WTC11 (cell line): ENCODE data around the gene SELENOW. TPM values are rescaled to one million over a fixed set of nuclear protein-coding genes. Genes with fewer than 3 reads are reported as not detected.
"Not testable (repeated sequence)": the region's sequence is repeated elsewhere in the genome, so short reads cannot be mapped to it uniquely, and the experiment has no call there.

Experiments
- ATAC-seq: fragments of 200-7000 bp; cut with Tn5 transposase; 2 replicates; pipeline ENCODE4 v1.10.0; 2021; ENCODE audit warnings: mild to moderate bottlenecking, moderate library complexity
- CTCF ChIA-PET: fragments of 300-600 bp; sonication (Branson Sonifier 250); formaldehyde crosslinking; loops from one replicate; lab custom pipeline; 2021; ENCODE audit warnings: antibody characterized with exemption; lab: Charles Lee
- POLR2A ChIA-PET: fragments of 350-600 bp; sonication (Branson Sonifier 250); formaldehyde crosslinking; loops from one replicate; lab custom pipeline; 2021; ENCODE audit warnings: antibody characterized with exemption; lab: Charles Lee
- DNase-seq: peaks from one replicate; pipeline ENCODE4 v3.0.0; 2021; ENCODE audit warnings: low spot score
- H3K27ac Mint-ChIP-seq: 2 replicates; pipeline ENCODE4 v1.8.0; 2021; ENCODE audit warnings: mixed read lengths
- H3K27me3 Mint-ChIP-seq: 2 replicates; pipeline ENCODE4 v1.8.0; 2021; ENCODE audit warnings: low read depth, mild to moderate bottlenecking, moderate library complexity, mixed read lengths
- H3K36me3 Mint-ChIP-seq: 2 replicates; pipeline ENCODE4 v1.8.0; 2021; ENCODE audit warnings: mixed read lengths
- H3K4me1 Mint-ChIP-seq: 2 replicates; pipeline ENCODE4 v1.8.0; 2022; ENCODE audit warnings: mixed read lengths
- H3K4me3 Mint-ChIP-seq: 2 replicates; pipeline ENCODE4 v1.8.0; 2021; ENCODE audit warnings: mild to moderate bottlenecking, moderate library complexity, mixed read lengths
- H3K9me3 Mint-ChIP-seq: 2 replicates; pipeline ENCODE4 v1.8.0; 2021; ENCODE audit warnings: mixed read lengths
- EMX1 ChIP-seq: fragments of 250-450 bp; sonication (Bioruptor Pico); IDR thresholded peaks from 2 replicates; pipeline ENCODE4 v1.8.0; 2021; ENCODE audit warnings: mild to moderate bottlenecking
- ESRRA ChIP-seq: sonication (generic); formaldehyde crosslinking; IDR thresholded peaks from 2 replicates; pipeline ENCODE4 v1.8.1; 2022; ENCODE audit warnings: mild to moderate bottlenecking, missing genetic modification reagents, borderline replicate concordance
- FOXK1 ChIP-seq: sonication (generic); formaldehyde crosslinking; IDR thresholded peaks from 2 replicates; pipeline ENCODE4 v1.8.0; 2022; ENCODE audit warnings: mild to moderate bottlenecking, moderate library complexity, missing genetic modification reagents
- NR1H2 ChIP-seq: sonication (generic); formaldehyde crosslinking; IDR thresholded peaks from 2 replicates; pipeline ENCODE4 v1.9.0; 2021; ENCODE audit warnings: mild to moderate bottlenecking, moderate library complexity, missing genetic modification reagents
- NR3C1 ChIP-seq: sonication (generic); formaldehyde crosslinking; conservative IDR thresholded peaks from 2 replicates; pipeline ENCODE4 v1.8.1; 2023; ENCODE audit warnings: low read depth, mild to moderate bottlenecking, missing genetic modification reagents
- PRRX2 ChIP-seq: fragments of 250-450 bp; sonication (Bioruptor Pico); IDR thresholded peaks from 2 replicates; pipeline ENCODE4 v1.8.0; 2021; ENCODE audit warnings: mild to moderate bottlenecking
- SMAD3 ChIP-seq: sonication (generic); formaldehyde crosslinking; IDR thresholded peaks from 2 replicates; pipeline ENCODE4 v1.8.0; 2022; ENCODE audit warnings: missing genetic modification reagents, mild to moderate bottlenecking, borderline replicate concordance
- TCF7 ChIP-seq: sonication (generic); formaldehyde crosslinking; IDR thresholded peaks from 2 replicates; pipeline ENCODE4 v1.8.0; 2022; ENCODE audit warnings: mild to moderate bottlenecking, low read depth, missing genetic modification reagents, moderate library complexity
- ZMAT4 ChIP-seq: fragments of 250-450 bp; sonication (Bioruptor Pico); IDR thresholded peaks from 2 replicates; pipeline ENCODE4 v1.9.0; 2021; ENCODE audit warnings: mild to moderate bottlenecking
- ZNF121 ChIP-seq: sonication (generic); formaldehyde crosslinking; IDR thresholded peaks from 2 replicates; pipeline ENCODE4 v1.8.0; 2023; ENCODE audit warnings: missing genetic modification reagents
- ZNF317 ChIP-seq: sonication (generic); formaldehyde crosslinking; IDR thresholded peaks from 2 replicates; pipeline ENCODE4 v1.8.1; 2023; ENCODE audit warnings: low read depth, mild to moderate bottlenecking, moderate library complexity, missing genetic modification reagents, borderline replicate concordance
- ZSCAN18 ChIP-seq: fragments of 250-450 bp; sonication (Bioruptor Pico); IDR thresholded peaks from 2 replicates; pipeline ENCODE4 v2.1.2; 2022; ENCODE audit warnings: mild to moderate bottlenecking, moderate library complexity
- total RNA-seq: library from RNA; stranded (reverse); gene quantifications from 3 replicates; pipeline ENCODE4 v1.2.3, GENCODE V29; 2021
- TF ChIP-seq, protein P1 (sequence below): sonication (generic); formaldehyde crosslinking; IDR thresholded peaks from 2 replicates; pipeline ENCODE4 v1.8.0; 2022; ENCODE audit warnings: mild to moderate bottlenecking, missing genetic modification reagents
- TF ChIP-seq, protein P2 (sequence below): fragments of 200-600 bp; IDR thresholded peaks from 2 replicates; pipeline ENCODE4 v1.8.0; 2022; ENCODE audit warnings: antibody characterized with exemption
- TF ChIP-seq, protein P3 (sequence below): sonication (generic); formaldehyde crosslinking; IDR thresholded peaks from 2 replicates; pipeline ENCODE4 v1.8.1; 2023; ENCODE audit warnings: mild to moderate bottlenecking, missing genetic modification reagents
- TF ChIP-seq, protein P4 (sequence below): sonication (generic); formaldehyde crosslinking; IDR thresholded peaks from 2 replicates; pipeline ENCODE4 v1.8.0; 2023; ENCODE audit warnings: missing genetic modification reagents, mild to moderate bottlenecking, borderline replicate concordance

The SELENOW gene
- total RNA-seq, 1 experiment from 2014 or later = 391 TPM

- TF ChIP-seq TCF7 (CRISPR knock-in tag) = no peak
- TF ChIP-seq NR3C1 = no peak
- TF ChIP-seq EMX1 (CRISPR knock-in tag) = no peak
- TF ChIP-seq, all 79 proteins: peak for 0
These were observed 8.1 kb downstream of the SELENOW start (continued) for GRCh38 chr19:47786566-47786965.

DNA sequence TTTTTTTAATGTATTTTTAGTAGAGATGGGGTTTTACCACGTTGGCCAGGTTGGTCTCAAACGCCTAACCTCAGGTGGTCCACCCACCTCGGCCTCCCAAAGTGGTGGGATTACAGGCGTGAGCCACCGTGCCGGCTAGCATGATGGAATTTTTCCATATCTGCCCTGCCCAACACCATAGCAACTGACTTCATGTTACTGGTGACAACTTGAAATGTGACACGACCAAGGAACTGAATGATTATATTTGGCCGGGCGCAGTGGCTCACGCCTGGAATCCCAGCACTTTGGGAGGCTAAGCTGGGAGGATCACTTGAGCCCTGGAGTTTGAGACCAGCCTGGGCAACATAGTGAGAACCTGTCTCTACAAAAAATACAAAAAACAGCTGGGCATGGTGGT, 8.8 kb downstream of the SELENOW start:
- ChIA-PET POLR2A (interaction anchor here (0.6 to 1.9 kb wide), 3 partner anchors 8 to 28 kb away, joined by 3 to 8 read pairs (median 5); no protein-coding TSS in a partner anchor), CTCF (interaction anchor here (1.1 to 7.5 kb wide), 6 partner anchors 22 to 82 kb away, joined by 3 to 368 read pairs (median 7); partner anchors contain the start of gene EHD2)
- ATAC-seq = not testable (repeated sequence)

GRCh38 chr19:47789811-47790210, 11.3 kb downstream of the SELENOW start:
- not testable (repeated sequence) for H3K27ac Mint-ChIP-seq
- POLR2A ChIA-PET = interaction anchor here (1.0 to 1.2 kb wide), 2 partner anchors 24 to 60 kb away, joined by 3 to 4 read pairs; no protein-coding TSS in a partner anchor

More for the DNA sequence above, 8.8 kb downstream of the SELENOW start:
- Mint-ChIP-seq H3K4me1 (peaks cover 10% of the 10 kb centered on the region), H3K36me3 (peaks cover 32% of the 10 kb centered on the region)
- H3K9me3 Mint-ChIP-seq, H3K4me3 Mint-ChIP-seq, DNase-seq, H3K27me3 Mint-ChIP-seq, H3K27ac Mint-ChIP-seq: not testable (repeated sequence)

DNA sequence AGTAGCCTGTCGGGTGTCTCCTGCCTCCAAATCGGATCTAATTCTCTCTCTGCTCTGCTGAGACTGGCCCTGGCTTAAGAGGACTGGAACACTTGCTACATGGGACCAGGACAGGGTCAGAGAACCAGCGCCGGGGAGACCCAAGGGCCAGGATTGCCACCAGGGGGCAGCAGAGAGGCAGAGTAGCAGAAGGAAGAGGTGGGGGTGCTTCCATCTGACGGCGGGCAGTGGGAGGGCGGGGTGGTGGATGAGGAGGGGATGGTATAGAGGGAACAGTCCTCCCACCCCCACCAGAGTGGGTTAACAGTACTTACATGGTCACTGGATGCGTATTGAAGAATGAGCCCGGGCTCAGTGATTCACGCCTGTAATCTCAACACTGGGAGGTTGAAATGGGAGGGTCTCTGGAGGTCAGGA, 11.9 kb downstream of the SELENOW start:
- ATAC-seq (peak; percentile 91), DNase-seq (peak; percentile 100)
- ChIA-PET POLR2A (interaction anchor here (1.0 to 1.2 kb wide), 2 partner anchors 25 to 59 kb away, joined by 3 to 4 read pairs; no protein-coding TSS in a partner anchor), CTCF (interaction anchor here (0.6 to 7.5 kb wide), 27 partner anchors 10 to 361 kb away, joined by 3 to 368 read pairs (median 4); partner anchors contain the start of genes CRX, EHD2, KPTN and SELENOW)
- peaks cover 10% of the 10 kb centered on the region for H3K4me1 Mint-ChIP-seq
- H3K36me3 Mint-ChIP-seq = peaks cover 11% of the 10 kb centered on the region
- H3K27me3 Mint-ChIP-seq = no peaks in the 10 kb centered on the region
- H3K4me3 Mint-ChIP-seq = peak overlapping the region; percentile 25; the same call in 1 of the 2 replicates
- peak overlapping the region; percentile 57; the same call in 1 of the 2 replicates for H3K27ac Mint-ChIP-seq
- H3K9me3 Mint-ChIP-seq = peaks cover 9% of the 10 kb centered on the region
- TF ChIP-seq ZNF121 (CRISPR knock-in tag) (peak; percentile 76; the same call in 1 of the 2 replicates), ZMAT4 (CRISPR knock-in tag) (no peak), FOXK1 (no peak), ESRRA (CRISPR knock-in tag) (no peak), ZSCAN18 (CRISPR knock-in tag) (no peak), NR1H2 (CRISPR knock-in tag) (no peak), TCF7 (CRISPR knock-in tag) (no peak), SMAD3 (CRISPR knock-in tag) (no peak), PRRX2 (CRISPR knock-in tag) (no peak), ZNF317 (no peak)
- TF ChIP-seq, protein P1, sequence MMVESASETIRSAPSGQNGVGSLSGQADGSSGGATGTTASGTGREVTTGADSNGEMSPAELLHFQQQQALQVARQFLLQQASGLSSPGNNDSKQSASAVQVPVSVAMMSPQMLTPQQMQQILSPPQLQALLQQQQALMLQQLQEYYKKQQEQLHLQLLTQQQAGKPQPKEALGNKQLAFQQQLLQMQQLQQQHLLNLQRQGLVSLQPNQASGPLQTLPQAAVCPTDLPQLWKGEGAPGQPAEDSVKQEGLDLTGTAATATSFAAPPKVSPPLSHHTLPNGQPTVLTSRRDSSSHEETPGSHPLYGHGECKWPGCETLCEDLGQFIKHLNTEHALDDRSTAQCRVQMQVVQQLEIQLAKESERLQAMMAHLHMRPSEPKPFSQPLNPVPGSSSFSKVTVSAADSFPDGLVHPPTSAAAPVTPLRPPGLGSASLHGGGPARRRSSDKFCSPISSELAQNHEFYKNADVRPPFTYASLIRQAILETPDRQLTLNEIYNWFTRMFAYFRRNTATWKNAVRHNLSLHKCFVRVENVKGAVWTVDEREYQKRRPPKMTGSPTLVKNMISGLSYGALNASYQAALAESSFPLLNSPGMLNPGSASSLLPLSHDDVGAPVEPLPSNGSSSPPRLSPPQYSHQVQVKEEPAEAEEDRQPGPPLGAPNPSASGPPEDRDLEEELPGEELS (CRISPR knock-in tag) = no peak
- TF ChIP-seq, protein P2, sequence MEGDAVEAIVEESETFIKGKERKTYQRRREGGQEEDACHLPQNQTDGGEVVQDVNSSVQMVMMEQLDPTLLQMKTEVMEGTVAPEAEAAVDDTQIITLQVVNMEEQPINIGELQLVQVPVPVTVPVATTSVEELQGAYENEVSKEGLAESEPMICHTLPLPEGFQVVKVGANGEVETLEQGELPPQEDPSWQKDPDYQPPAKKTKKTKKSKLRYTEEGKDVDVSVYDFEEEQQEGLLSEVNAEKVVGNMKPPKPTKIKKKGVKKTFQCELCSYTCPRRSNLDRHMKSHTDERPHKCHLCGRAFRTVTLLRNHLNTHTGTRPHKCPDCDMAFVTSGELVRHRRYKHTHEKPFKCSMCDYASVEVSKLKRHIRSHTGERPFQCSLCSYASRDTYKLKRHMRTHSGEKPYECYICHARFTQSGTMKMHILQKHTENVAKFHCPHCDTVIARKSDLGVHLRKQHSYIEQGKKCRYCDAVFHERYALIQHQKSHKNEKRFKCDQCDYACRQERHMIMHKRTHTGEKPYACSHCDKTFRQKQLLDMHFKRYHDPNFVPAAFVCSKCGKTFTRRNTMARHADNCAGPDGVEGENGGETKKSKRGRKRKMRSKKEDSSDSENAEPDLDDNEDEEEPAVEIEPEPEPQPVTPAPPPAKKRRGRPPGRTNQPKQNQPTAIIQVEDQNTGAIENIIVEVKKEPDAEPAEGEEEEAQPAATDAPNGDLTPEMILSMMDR = peak; percentile 85
- TF ChIP-seq, protein P3, sequence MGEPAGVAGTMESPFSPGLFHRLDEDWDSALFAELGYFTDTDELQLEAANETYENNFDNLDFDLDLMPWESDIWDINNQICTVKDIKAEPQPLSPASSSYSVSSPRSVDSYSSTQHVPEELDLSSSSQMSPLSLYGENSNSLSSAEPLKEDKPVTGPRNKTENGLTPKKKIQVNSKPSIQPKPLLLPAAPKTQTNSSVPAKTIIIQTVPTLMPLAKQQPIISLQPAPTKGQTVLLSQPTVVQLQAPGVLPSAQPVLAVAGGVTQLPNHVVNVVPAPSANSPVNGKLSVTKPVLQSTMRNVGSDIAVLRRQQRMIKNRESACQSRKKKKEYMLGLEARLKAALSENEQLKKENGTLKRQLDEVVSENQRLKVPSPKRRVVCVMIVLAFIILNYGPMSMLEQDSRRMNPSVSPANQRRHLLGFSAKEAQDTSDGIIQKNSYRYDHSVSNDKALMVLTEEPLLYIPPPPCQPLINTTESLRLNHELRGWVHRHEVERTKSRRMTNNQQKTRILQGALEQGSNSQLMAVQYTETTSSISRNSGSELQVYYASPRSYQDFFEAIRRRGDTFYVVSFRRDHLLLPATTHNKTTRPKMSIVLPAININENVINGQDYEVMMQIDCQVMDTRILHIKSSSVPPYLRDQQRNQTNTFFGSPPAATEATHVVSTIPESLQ (CRISPR knock-in tag) = no peak
- TF ChIP-seq, protein P4, sequence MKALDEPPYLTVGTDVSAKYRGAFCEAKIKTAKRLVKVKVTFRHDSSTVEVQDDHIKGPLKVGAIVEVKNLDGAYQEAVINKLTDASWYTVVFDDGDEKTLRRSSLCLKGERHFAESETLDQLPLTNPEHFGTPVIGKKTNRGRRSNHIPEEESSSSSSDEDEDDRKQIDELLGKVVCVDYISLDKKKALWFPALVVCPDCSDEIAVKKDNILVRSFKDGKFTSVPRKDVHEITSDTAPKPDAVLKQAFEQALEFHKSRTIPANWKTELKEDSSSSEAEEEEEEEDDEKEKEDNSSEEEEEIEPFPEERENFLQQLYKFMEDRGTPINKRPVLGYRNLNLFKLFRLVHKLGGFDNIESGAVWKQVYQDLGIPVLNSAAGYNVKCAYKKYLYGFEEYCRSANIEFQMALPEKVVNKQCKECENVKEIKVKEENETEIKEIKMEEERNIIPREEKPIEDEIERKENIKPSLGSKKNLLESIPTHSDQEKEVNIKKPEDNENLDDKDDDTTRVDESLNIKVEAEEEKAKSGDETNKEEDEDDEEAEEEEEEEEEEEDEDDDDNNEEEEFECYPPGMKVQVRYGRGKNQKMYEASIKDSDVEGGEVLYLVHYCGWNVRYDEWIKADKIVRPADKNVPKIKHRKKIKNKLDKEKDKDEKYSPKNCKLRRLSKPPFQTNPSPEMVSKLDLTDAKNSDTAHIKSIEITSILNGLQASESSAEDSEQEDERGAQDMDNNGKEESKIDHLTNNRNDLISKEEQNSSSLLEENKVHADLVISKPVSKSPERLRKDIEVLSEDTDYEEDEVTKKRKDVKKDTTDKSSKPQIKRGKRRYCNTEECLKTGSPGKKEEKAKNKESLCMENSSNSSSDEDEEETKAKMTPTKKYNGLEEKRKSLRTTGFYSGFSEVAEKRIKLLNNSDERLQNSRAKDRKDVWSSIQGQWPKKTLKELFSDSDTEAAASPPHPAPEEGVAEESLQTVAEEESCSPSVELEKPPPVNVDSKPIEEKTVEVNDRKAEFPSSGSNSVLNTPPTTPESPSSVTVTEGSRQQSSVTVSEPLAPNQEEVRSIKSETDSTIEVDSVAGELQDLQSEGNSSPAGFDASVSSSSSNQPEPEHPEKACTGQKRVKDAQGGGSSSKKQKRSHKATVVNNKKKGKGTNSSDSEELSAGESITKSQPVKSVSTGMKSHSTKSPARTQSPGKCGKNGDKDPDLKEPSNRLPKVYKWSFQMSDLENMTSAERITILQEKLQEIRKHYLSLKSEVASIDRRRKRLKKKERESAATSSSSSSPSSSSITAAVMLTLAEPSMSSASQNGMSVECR (CRISPR knock-in tag) = no peak

More at GRCh38 chr19:47789811-47790210, 11.3 kb downstream of the SELENOW start:
- peaks cover 15% of the 10 kb centered on the region for H3K36me3 Mint-ChIP-seq
- CTCF ChIA-PET = interaction anchor here (0.6 to 7.5 kb wide), 26 partner anchors 10 to 360 kb away, joined by 3 to 368 read pairs (median 4); partner anchors contain the start of genes CRX, EHD2, KPTN and SELENOW
- H3K27me3 Mint-ChIP-seq, H3K9me3 Mint-ChIP-seq, ATAC-seq, DNase-seq: not testable (repeated sequence)
- H3K4me1 Mint-ChIP-seq = peaks cover 10% of the 10 kb centered on the region
- H3K4me3 Mint-ChIP-seq = peak overlapping the region; percentile 25
